ENCODE results near the gene MAGOH. TPM values are rescaled to one million over a fixed set of nuclear protein-coding genes. Genes with fewer than 3 reads are reported as not detected.

The MAGOH gene
- total and polyA plus RNA-seq, 9 of the 15 experiments (the other 6 are each of a cell fraction or from before 2014, with no cell fraction given): 102 to 342 (median 135) TPM

GRCh38 chr1:53266038-53266437 is 27.7 kb upstream of the MAGOH start (continued):
- peak; percentile 45 to 55 (median 55) for TF ChIP-seq CTCF (IDR thresholded peaks at IDR 0.05 in 2 of 3, conservative IDR thresholded peaks at IDR 0.05 in 1 of 3; ENCODE audit: insufficient read depth in 2 of 3, low read depth in 1 of 3, low read length in 3 of 3)

- Histone ChIP-seq H2AFZ (ENCODE audit: low read depth, low read length) (no peak overlapping the region), H3K36me3 (ENCODE audit: control insufficient read depth, insufficient read depth, low read length) (peaks cover 95% of the 10 kb centered on the region), H4K20me1 (replicated peaks; ENCODE audit: control insufficient read depth, insufficient read depth, low read length) (no peaks in the 10 kb centered on the region; the same call in 1 of the 2 replicates), H3K27me3 (ENCODE audit: control insufficient read depth in 2 of 2, insufficient read depth in 2 of 2, low read length in 2 of 2) (no peaks in the 10 kb centered on the region), H3K4me3 (no peak overlapping the region), H3K9me3 (replicated peaks; ENCODE audit: control insufficient read depth, insufficient read depth, low read depth, low read length) (no peaks in the 10 kb centered on the region), H3K4me2 (ENCODE audit: insufficient read depth, low read length) (no peak overlapping the region), H3K27ac (ENCODE audit: extremely low read depth, low read depth, low read length) (no peak overlapping the region), H3K79me2 (ENCODE audit: control insufficient read depth, insufficient read depth, low read length) (no peaks in the 10 kb centered on the region), H3K4me1 (replicated peaks in 1 of 2; ENCODE audit: control insufficient read depth in 2 of 2, insufficient read depth in 2 of 2, low read length in 2 of 2) (no peaks in the 10 kb centered on the region), H3K9me1 (ENCODE audit: control insufficient read depth, insufficient read depth, low read length) (no peaks in the 10 kb centered on the region), H3K9ac (ENCODE audit: insufficient read depth in 1 of 2, low read depth in 2 of 2, low read length in 2 of 2) (no peak overlapping the region)
- BruUV-seq (replicated peaks): no TSS peak
- in situ Hi-C loops (cut with MboI) (no loop called here), intact Hi-C loops (cut with micrococcal nuclease) (no loop called here)
- ChIA-PET POLR2A (interaction anchor here (0.6 kb wide), 2 partner anchors 82 to 175 kb away, joined by 3 read pairs; no protein-coding TSS in a partner anchor), CTCF (ENCODE audit: low intra/inter-chr PET ratio) (interaction anchor here (0.9 kb wide), 1 partner anchor 127 kb away, joined by 6 read pairs; no protein-coding TSS in a partner anchor)
- WGBS (ENCODE audit: insufficient coverage, low coverage, missing lambda C conversion rate): 95% methylated on average over 4 of the region's 4 CpGs
- TF ChIP-seq BRD9 (IDR thresholded peaks at IDR 0.05; ENCODE audit: low read depth, partially characterized antibody) (no peak), NFXL1 (CRISPR knock-in tag; IDR thresholded peaks at IDR 0.05) (no peak), ZNF384 (IDR thresholded peaks at IDR 0.05; ENCODE audit: low read depth, low read length) (no peak), GTF2B (IDR thresholded peaks at IDR 0.05; ENCODE audit: extremely low read depth, insufficient read length) (no peak)
- no peak for FAIRE-seq
- DNase-seq (ENCODE audit: extremely low read depth in 1 of 4, low spot score in 3 of 4): no peak
- ATAC-seq: no peak
These were observed 27.3 kb upstream of the MAGOH start for GRCh38 chr1:53265581-53265980.

Measured in K562 (cell line).